ENCODE results near the gene FBXL7.

Gene FBXL7

DNA sequence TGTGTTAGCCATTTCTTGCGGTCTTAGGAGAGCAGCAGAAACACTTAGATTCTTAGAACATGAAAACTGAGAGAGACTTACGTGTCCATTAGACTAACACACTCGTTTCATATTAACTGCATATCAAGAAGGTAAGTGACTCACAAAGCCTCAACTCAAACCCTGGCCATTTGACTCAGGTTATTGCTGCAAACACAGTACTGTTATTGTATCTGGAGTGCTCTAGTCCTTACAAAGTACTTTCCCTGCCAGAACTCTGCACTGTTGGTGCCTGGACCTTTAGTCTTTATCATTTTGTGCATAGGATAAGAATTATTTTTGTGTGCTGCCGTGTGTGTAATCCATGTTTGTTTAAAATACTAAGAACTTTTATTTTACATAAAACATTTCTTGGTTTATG lies 155.7 kb downstream of the FBXL7 start:
- no peak for DNase-seq (ENCODE audit: low spot score)

DNA sequence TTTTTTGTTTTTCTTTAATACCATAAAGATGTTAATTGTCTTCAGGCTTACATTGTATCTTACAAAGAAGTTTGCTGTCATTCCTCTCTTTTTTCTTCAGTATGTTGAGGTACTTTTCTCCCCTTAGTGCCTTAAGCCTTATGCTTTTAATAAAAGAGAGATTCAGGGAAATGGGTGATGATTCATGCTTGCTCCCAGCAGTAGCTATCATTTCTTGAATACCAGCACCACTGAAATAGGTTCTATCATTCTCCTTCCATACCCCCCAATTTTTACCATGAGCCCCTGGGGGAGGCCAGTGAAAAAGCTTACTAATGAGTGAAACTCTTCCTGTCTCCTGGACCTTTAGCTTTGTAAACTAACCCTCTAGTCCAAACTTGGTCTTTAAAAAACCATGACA lies 165.0 kb downstream of the FBXL7 start:
- DNase-seq (ENCODE audit: low spot score): no peak

DNA sequence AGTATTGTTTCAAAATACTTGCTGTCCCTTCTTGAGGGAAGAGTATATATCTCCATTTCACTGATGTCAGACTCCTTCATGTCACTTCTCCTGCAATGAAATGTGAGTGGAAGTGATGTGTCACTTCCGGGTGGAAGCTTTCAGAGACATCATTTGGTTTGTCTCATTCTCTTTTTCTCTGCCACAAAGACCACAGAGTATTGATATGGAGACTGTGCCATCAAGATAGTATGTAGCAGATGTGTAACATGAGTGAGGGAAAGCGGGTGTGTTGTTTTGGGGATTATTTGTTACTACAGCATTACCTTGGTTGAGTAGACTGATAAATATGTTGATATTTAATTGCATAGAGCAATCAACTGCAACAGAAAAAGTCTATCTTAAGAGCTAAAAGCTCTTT lies 169.8 kb downstream of the FBXL7 start:
- no peak for DNase-seq (ENCODE audit: low spot score)

DNA sequence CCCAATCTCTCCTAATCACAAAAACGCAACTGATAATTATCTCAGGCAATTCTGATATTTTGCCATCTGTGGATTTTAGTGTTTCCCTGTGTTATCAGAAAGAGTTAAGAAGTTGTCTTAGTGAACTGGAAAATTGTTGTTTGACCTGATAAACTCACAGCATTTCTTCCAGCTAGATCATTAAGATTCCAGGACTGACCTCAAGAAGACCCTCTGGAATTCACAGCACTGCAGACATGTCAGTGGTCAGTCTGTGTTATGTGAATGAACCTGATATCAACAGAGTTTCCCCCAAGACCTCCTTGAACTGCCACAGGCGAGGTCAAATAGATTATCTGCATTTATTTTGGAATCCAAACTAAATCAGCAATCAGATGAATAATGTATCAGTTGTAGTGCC lies 174.7 kb downstream of the FBXL7 start:
- no peak for DNase-seq (ENCODE audit: low spot score)

DNA sequence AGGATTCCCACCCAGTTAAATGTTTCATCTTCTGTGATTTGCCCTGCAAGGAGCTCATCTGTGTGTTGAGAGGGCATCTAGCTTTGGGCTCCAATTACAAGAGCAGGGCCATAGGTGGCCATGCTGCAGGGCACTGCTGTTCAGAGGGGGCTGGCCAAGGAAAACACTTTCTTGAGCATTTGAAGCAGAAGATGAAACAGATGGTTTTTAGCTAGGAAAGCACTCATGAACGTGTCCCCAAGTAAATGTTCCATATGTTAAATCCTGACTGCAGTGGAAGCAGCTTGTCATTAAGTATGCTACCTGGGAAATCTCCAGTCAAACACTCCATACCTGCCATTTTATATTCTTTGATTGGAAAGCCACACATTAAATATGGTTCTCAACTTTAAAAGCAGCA lies 176.6 kb downstream of the FBXL7 start:
- no peak for DNase-seq (ENCODE audit: low spot score)

DNA sequence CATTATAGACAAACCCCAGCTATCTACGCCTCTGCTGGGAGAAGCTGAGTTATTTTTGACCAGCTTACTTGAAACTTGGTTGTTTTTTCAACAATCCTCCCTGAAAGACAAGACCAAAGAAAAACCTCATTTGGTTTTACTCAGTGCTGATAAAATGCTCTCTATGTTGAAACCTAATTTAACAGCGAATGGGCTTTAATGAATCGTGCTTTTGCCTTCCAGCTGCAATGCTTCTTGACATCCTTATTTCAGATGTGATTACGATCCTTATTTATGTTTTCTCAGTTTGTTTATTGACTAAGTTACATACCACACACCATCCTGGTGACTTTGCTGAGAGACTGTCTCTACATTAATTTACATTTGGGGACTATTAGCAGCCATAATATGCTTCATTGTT lies 179.2 kb downstream of the FBXL7 start:
- no peak for DNase-seq (ENCODE audit: low spot score)

DNA sequence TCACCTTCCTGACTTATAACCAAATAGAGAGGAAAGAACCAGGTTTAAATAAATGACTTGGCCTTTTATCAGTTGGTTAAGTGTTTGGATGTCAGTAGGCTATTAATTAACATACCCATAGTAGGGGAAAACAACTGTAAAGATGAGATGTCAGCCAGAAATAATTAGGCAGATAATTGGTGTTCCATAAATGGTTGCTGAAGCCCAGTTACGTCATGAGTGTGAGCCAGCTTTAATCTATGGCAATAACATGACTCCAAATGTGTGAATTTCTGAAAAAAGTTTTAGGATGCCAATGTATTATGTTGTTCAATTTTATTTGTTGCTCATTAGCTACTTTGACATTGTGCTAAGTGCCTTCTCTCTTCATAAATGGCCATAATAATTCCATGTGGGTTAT lies 180.5 kb downstream of the FBXL7 start:
- DNase-seq (ENCODE audit: low spot score): no peak

DNA sequence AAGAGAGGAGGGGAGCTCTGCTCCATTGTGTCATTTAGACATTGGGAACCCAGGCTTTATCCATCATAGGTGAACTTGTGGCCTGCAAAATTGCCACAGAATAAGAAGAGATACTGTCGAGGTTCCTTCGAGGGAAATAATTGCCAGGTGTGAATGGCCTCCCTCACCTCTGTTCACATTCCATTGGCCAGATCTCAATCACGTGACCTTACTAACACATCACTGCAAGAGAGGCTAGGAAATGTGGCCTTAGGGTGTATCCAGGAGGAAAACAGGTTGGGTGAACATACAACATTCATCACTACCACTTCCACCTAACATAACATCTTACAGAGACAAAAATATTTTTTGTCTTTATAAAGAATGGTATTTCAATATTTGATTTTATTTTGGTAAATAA lies 182.1 kb downstream of the FBXL7 start:
- DNase-seq (ENCODE audit: low spot score): no peak

DNA sequence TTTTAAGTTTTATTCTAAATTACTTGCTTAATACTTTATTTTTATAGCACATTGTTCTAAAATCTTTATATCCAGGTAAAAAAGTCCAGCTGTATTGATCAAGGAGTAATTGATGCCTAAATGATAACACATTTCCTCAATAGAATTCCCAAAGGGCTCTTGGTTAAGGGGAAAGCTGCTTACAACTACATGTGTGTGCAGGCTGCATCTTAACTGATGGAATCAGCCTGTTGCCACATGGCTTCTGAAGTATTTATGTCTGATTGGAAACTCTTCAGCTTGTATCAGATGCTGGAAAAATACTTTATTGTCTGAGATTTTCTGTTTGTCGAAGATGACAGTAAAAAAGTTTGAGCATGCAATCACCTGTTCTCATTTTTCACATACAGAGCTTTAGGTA lies 182.6 kb downstream of the FBXL7 start:
- DNase-seq (ENCODE audit: low spot score): peak; percentile 25

DNA sequence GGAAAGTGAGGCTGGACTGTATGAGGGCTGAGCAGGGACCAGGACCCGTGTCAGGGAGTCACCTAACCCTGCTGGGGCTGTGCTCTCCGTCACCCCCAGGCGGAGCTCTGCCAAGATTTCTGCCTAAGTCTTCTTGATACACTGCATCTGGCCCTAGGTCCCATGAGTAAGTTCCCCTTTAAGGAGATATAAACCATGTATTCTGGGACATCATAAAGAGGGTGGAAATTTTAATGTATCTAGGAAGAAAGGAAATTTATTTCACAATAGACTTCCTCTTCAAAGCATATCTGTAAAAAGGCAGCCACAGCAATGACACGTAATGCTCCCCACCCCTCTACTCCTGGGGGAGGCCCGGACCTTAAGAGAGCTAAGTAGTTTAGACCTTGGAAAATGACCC lies 183.4 kb downstream of the FBXL7 start:
- DNase-seq (ENCODE audit: low spot score): peak; percentile 25

DNA sequence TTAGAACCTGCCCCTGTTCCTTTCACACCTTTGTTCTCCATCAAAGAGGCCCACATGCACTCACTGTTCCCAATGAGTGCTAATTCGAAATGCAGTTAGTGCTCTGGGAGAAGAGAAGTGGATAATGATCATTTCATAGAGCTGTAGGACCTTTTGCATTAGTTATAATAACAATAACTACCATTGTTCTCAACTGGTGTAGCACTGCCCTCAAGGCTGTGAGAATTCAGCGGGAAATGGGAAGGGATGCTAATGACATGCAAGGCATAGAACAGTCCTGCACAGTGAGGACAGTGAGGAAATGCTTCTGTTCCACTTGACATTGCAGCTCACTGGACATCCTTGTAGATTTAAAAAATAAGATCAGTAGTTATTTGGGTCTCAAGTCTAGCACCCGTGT lies 187.4 kb downstream of the FBXL7 start:
- no peak for DNase-seq (ENCODE audit: low spot score)

DNA sequence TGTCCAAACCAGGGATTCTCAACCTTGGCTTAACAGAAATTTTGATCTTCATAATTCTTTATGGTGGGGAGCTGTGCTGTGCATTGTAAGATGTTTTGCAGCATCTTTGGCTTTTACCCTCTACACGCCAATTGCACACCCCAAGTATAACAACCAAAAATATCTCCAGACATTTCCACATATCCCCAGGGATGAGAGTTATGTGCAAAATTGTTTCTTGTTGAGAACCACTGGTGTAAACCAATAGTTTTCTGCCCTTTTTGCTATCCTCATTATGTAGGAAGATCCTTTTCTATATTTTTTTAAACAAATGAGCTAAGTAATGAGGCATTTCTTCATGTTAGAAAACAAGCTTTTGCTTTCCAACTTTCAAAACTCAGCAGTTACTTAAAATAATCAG lies 189.9 kb downstream of the FBXL7 start:
- DNase-seq (ENCODE audit: low spot score): no peak

DNA sequence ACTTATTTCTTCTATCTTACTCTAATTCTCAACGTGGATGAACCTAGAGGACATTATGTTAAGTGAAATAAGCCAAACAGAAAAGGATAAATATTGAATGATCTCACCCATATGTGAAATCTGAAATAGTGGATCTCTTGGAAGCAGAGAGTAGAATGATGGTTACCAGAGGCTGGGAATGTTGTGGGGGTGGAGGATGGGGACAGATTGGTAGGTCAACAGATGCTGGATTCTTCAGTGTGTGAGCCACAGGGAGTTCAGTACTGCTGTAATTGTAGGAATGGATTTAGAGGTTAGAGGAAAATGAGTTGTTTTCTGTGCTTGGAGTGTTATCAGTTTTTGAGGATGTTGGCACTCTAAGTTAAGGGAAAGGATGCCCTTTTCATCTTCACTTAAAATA lies 190.6 kb downstream of the FBXL7 start:
- no peak for DNase-seq (ENCODE audit: low spot score)

DNA sequence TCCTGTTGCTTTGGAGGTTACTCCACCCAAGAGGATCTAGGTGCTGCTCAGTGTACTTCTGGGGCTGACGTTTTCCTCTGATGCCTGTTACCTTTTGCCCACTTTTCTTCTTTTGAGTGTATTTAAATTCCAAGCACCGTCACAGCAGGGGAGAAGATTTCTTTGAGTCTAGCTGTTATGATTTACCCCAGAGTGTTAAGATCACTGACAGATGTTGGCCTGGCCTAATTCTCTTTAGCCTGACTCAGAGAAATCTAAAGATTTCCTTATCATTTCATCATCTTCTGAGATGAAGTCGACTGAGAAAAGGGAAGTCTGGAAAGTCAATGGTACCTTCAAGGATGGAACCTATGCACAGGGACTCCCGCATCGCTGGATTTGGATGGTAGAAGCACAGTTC lies 191.5 kb downstream of the FBXL7 start:
- no peak for DNase-seq (ENCODE audit: low spot score)

DNA sequence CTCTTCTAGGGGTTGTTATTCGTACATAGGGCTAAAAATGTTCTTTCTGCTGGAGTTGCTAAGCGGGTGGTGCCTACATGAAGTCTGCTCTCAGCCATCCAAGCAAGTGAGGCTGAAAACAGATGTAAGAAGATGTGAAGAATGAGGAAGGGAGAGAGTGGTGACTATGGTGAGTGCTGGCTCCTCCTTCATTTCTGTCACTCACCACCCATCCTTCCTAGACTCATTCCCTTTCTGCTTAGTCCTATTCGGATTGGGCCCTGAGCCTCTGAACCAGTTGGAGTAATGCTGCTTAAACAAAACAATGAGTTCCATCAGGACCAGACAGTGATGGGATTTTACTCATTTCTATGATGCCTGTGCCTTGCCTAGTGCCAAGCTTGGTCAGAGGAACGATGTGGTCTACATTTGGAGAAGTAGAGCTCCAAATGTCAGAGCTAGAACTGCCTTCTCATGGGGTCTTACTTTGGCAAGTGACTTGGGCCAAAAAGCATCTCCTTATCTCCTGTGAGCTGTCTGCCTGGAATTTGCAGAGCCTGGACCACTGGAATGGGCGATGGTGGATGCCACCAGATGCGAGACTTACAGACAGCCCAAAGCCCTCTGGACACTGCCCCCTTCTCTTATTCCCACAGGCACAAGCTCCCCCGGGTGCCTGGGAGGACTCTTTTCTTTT lies 192.9 kb downstream of the FBXL7 start:
- DNase-seq (ENCODE audit: low spot score): no peak

DNA sequence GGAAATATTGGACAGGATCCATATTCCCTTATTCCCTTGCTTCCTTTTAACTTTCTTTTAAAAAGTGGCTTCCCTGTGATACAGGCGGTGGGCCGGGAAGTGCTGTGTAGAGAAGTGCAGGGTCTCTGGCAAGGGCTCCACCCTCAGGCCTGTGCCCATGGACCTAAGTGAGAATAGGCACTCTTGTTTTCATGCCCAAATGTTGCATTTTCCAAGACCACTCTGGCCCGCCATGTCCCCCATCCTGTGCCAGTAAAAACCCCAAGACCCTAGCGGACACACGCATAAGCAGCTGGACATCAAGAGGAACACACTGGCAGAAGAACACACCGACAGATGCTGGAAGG lies 193.4 kb downstream of the FBXL7 start:
- no peak for DNase-seq (ENCODE audit: low spot score)

DNA sequence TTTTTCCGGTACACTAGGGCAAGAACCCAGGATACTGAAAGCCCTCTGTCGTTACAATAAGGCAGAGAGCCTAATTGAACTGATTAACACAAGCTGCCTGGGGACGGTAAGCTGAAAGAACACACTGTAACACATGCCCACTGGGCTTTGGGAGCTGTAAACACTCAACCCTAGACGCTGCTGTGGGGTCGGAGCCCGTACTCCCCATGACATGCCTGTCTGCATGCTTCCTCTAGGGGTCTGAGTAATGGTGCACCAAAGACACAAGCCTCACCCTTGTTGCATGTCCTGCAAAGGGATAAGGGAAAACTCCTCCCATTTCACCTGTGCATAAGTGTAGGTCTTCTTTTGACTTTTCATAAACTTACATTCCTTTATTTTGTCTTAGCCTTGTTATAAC lies 194.0 kb downstream of the FBXL7 start:
- no peak for DNase-seq (ENCODE audit: low spot score)

DNA sequence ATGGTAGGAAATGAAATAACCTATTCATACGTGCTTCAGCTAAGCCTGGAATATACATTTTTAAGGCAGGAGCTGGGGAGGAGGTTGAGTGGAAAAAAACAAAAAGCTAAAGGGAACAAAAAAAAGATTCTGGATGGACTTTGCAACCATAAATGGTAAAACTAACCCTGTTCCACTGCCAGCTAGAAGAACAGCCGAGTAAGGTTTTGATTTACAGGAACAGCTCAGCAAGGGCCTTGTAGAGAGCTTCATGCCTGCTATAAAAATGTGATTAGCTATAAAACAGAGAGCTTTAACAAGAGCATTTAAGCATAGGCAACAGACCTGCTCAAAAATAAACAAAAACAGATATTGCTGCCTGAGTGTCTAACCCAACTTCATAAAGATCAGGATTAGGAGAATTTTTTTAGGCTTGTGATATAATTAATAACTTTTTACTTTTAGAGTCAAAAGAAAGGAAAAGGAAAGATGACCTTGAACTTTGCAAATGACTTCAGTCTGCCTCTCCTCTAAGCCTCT lies 194.8 kb downstream of the FBXL7 start:
- no peak for DNase-seq (ENCODE audit: low spot score)

DNA sequence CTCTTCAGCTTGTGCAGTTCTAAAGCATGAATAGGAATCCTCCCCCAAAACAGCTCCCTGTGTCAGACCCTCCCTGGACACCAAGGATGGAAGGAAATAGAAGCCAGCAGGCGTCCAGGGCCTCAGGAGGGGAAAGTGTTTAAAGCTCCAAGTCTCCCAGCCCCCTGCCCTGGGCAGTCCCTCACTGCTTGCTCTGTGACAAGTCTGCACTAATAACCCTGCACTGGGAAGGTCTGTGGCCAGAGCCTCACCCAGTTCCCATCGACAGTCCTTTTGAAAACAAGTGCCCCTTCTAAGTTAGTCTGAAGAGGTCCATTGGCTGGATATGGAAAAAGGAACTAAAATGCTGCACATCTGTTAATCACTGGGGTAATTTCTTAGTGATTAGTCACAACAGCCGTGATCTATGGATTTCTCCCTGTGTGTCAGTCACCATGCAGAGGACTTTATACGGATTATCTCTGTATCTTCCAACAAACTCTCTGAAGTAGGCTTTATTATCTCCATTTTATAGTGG lies 195.3 kb downstream of the FBXL7 start:
- no peak for DNase-seq (ENCODE audit: low spot score)

DNA sequence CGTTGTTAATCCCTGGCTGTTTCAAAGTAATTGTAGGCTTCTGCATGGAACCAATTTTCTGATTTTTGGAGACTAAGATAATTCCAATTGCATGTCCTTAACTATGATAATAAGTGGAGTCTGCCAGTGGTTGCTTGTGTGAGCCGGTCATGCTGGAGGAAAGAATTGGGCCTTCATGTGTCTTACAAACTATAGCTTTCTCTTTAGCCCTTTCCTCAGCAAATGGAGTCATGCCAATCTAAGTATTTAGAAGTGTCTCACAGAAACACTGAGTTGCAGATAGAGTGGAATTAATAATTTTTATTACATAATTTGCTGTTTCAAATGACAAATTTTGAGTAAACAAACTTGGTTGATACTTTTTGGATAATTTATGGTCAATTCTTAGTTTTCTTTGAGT lies 200.4 kb downstream of the FBXL7 start:
- DNase-seq (ENCODE audit: low spot score): no peak

DNA sequence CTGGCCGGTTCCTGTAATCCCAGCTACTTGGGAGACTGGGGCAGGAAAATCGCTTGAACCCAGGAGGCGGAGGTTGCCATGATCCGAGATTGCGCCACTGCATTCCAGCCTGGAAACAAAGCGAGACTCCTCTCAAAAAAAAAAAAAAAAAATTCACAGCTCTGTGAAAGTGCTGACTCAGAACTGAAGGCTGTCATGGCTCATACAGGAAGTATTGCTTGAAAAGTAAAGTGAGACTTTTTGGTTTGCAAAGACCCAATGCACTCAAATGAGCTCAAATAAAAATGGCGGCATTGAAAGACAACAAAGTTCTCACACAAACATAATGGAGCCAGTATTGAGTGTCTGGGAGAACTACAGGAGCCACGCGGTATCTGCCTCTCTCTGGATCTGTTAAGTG lies 202.1 kb downstream of the FBXL7 start:
- no peak for DNase-seq (ENCODE audit: low spot score)

DNA sequence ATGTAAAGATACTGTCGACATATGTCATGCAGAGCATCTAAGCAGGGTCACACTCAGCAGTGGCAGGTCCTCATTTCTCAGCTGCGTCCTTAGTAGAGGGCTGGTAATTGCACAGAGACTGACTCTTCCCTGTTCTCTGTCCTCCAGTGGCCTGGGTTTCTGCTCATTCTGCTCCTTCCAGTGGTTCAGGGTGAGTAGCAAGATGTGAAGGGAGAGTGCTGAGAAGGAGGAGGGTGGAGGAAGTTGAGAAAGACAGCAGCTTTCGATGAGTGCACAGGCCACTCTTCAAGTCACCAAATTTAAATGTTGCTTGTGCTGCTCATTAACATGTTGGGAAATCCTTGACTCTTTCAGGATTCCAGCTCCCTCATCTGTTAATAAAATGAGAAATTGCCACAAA lies 203.9 kb downstream of the FBXL7 start:
- DNase-seq (ENCODE audit: low spot score): no peak

DNA sequence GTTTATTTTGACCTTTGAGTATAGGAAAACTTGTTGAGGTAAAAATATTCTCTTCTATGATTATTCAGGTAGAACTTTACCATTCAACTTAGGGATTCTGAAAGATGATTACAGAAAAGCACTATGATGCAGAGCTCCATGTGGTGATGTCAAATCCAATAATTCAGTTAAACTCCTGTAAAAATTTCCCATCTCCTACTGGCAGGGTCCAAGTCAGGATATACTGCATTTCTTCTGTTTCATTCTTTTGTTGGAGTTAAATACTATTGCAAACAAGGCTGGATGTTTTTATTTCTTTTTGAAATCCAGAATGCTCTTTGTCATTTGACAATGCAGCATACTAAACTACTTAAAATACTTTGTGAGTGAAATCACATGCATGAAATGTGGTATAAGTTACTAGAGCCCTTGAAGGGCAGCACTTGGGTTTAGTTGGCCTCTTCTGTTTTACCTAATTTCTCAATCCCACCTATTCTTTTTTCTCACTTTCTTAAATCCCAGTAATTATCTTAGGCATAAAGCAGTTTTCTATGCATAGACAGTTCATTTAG lies 204.5 kb downstream of the FBXL7 start:
- DNase-seq (ENCODE audit: low spot score): no peak

DNA sequence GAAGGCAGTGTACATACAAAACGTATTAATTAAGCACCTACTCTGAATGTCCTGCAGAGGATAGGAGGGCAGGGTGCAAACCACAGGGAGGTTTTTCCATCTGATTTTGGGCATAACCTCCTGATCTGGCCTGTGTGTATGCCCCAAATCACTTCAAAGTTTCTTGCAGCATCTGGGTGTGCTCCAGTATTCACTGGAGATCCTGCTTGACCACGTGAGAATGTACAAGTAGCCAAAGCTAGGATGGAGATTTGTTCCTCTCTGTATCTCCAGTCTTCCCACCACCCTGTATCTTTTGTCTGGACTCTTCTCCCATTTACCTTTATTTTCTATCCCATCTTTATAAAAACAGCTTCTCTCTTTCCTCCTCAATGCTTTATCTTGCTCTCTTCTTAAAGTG lies 207.7 kb downstream of the FBXL7 start:
- DNase-seq (ENCODE audit: low spot score): no peak

Data from SK-N-DZ (cell line).